K562 (cell line): Measurements from ENCODE around the gene ACHE. TPM values are rescaled to one million over a fixed set of nuclear protein-coding genes. Genes with fewer than 3 reads are reported as not detected.

ENCODE experiments used
- BCOR ChIP-seq: fragments of 450-650 bp; IDR thresholded peaks from 2 replicates; pipeline ENCODE4 v1.6.1; 2016
- CGGBP1 ChIP-seq: fragments of 250-450 bp; sonication (Bioruptor Pico); IDR thresholded peaks from 2 replicates; pipeline ENCODE4 v1.9.0; 2021; ENCODE audit warnings: mild to moderate bottlenecking
- DEAF1 ChIP-seq: fragments of 450-650 bp; formaldehyde crosslinking; IDR thresholded peaks from 2 replicates; pipeline ENCODE4 v1.4.0; 2020; ENCODE audit warnings: mild to moderate bottlenecking, moderate library complexity
- EP300 ChIP-seq: IDR thresholded peaks from 2 replicates; pipeline ENCODE4 v1.6.1; 2012; ENCODE audit warnings: low read length, improper control_type of control experiment
- HLTF ChIP-seq: fragments of 450-650 bp; IDR thresholded peaks from 2 replicates; pipeline ENCODE4 v1.6.1; 2016
- HMGXB4 ChIP-seq: sonication (generic); formaldehyde crosslinking; IDR thresholded peaks from 2 replicates; pipeline ENCODE4 v1.8.1; 2023; ENCODE audit warnings: mild to moderate bottlenecking, missing genetic modification reagents
- KDM1A ChIP-seq, 2 experiments: fragments of 450-650 bp; IDR thresholded peaks; 2 replicates each; pipeline ENCODE4 v1.6.1; 2016; ENCODE audit warnings: mild to moderate bottlenecking in 2 of 2
- L3MBTL2 ChIP-seq: fragments of 450-650 bp; IDR thresholded peaks from 2 replicates; pipeline ENCODE4 v1.6.1; 2016; ENCODE audit warnings: mild to moderate bottlenecking, moderate library complexity
- NCOA2 ChIP-seq, 2 experiments: fragments of 450-650 bp; IDR thresholded peaks; 2 replicates each; pipeline ENCODE4 v1.6.1; 2018; ENCODE audit warnings: mild to moderate bottlenecking in 2 of 2, moderate library complexity in 1 of 2; ENCODE audit not compliant: partially characterized antibody in 2 of 2
- NCOA4 ChIP-seq: fragments of 450-650 bp; IDR thresholded peaks from 2 replicates; pipeline ENCODE4 v1.6.1; 2018; ENCODE audit warnings: mild to moderate bottlenecking; ENCODE audit not compliant: partially characterized antibody
- NR4A1 ChIP-seq, 2 experiments: fragments of 250-450 bp in 1 of 2; fragments of 450-650 bp in 1 of 2; sonication (Bioruptor Pico) in 1 of 2; IDR thresholded peaks; 2 replicates each; pipeline versions ENCODE4 v1.4.0 to v1.6.1; 2016 to 2020; ENCODE audit warnings: mild to moderate bottlenecking in 2 of 2, missing compliant biosample characterization in 1 of 2, missing genetic modification characterization in 1 of 2, moderate library complexity in 1 of 2
- PHF8 ChIP-seq: fragments of 200-600 bp; sonication (generic); IDR thresholded peaks from 2 replicates; pipeline ENCODE4 v1.6.1; 2012; ENCODE audit warnings: mixed run types, mild to moderate bottlenecking, inconsistent platforms, low read length, moderate library complexity, borderline replicate concordance
- POU5F1 ChIP-seq: fragments of 150-350 bp; IDR thresholded peaks from 2 replicates; pipeline ENCODE4 v1.6.1; 2014; ENCODE audit warnings: borderline replicate concordance, low read length, low read depth, mild to moderate bottlenecking; ENCODE audit not compliant: partially characterized antibody
- PRMT5 ChIP-seq: sonication (generic); formaldehyde crosslinking; IDR thresholded peaks from 2 replicates; pipeline ENCODE4 v1.5.0; 2020; ENCODE audit warnings: missing genetic modification reagents
- PYGO2 ChIP-seq: fragments of 450-650 bp; IDR thresholded peaks from 2 replicates; pipeline ENCODE4 v1.6.1; 2016; ENCODE audit warnings: mild to moderate bottlenecking, missing genetic modification characterization, moderate library complexity, missing compliant biosample characterization
- RCOR1 ChIP-seq, 2 experiments: IDR thresholded peaks; 2 replicates each; pipeline ENCODE4 v1.6.1; 2012; ENCODE audit warnings: low read depth in 2 of 2, low read length in 2 of 2, borderline replicate concordance in 1 of 2, improper control_type of control experiment in 1 of 2
- SMARCA5 ChIP-seq: fragments of 450-650 bp; IDR thresholded peaks from 2 replicates; pipeline ENCODE4 v1.6.1; 2016
- SRSF9 ChIP-seq: fragments of 200-400 bp; formaldehyde crosslinking; IDR thresholded peaks from 2 replicates; pipeline ENCODE4 v1.6.1; 2017; ENCODE audit warnings: low read depth, low read length, borderline replicate concordance
- TEAD4 ChIP-seq, 2 experiments: sonication (generic) in 1 of 2; formaldehyde crosslinking in 1 of 2; IDR thresholded peaks; 2 replicates each; pipeline versions ENCODE4 v1.6.1 to v1.8.0; 2012 to 2022; ENCODE audit warnings: borderline replicate concordance in 1 of 2, inconsistent platforms in 1 of 2, low read length in 1 of 2, mild to moderate bottlenecking in 1 of 2, missing genetic modification reagents in 1 of 2
- USF1 ChIP-seq: sonication (generic); formaldehyde crosslinking; IDR thresholded peaks from 2 replicates; pipeline ENCODE4 v1.9.0; 2022; ENCODE audit warnings: mild to moderate bottlenecking, missing genetic modification reagents
- ZNF518B ChIP-seq: fragments of 250-450 bp; sonication (Bioruptor Pico); IDR thresholded peaks from 2 replicates; pipeline ENCODE4 v1.5.0; 2021; ENCODE audit warnings: mild to moderate bottlenecking, moderate library complexity
- ZNF695 ChIP-seq: fragments of 450-650 bp; formaldehyde crosslinking; IDR thresholded peaks from 2 replicates; pipeline ENCODE4 v1.4.0; 2020; ENCODE audit warnings: mild to moderate bottlenecking, moderate library complexity
- polyA plus RNA-seq, 8 experiments: library from polyadenylated mRNA; depleted of rRNA in 4 of 8; stranded (reverse) in 5 of 8; unstranded in 3 of 8; fragments of >200 nt; fragmentation: Nextera tagmentation in 2 of 8; fragmentation: Illumina TruSeq in 1 of 8; extraction: Ambion mirVana in 2 of 8; extraction: Trizol in 1 of 8; gene quantifications; 2 replicates each; pipeline versions ENCODE4 v1.2.1 to v1.2.3, GENCODE V29; 2011 to 2014; ENCODE audit warnings: inconsistent platforms in 1 of 8, missing spikeins in 1 of 8
- total RNA-seq, 7 experiments: library from RNA; depleted of rRNA in 6 of 7; stranded (reverse); fragments of >200 nt in 6 of 7; fragmentation: Illumina TruSeq in 2 of 7; extraction: Trizol in 2 of 7; gene quantifications; 2 replicates each; pipeline versions ENCODE4 v1.2.1 to v1.2.3, GENCODE V29; 2011 to 2021; ENCODE audit warnings: low replicate concordance in 1 of 7

Gene ACHE
- total and polyA plus RNA-seq, 9 of the 15 experiments (the other 6 are each of a cell fraction or from before 2014, with no cell fraction given), result 0.04 to 8.8 (median 1.9) TPM

GRCh38 chr7:100899432-100899831 is 3.7 kb upstream of the ACHE start (continued):
- TF ChIP-seq PHF8, result no peak
- TF ChIP-seq SMARCA5, result peak; percentile 47; the same call in 1 of the 2 replicates
- no peak for TF ChIP-seq DEAF1 (CRISPR knock-in tag)
- no peak for TF ChIP-seq RCOR1 (IDR thresholded peaks at IDR 0.05; ENCODE audit: borderline replicate concordance in 1 of 2, low read depth in 2 of 2, low read length in 2 of 2)
- TF ChIP-seq NR4A1 (CRISPR knock-in tag; IDR thresholded peaks at IDR 0.05), result no peak
- no peak for TF ChIP-seq NR4A1 (tag; IDR thresholded peaks at IDR 0.05)
- TF ChIP-seq CGGBP1 (CRISPR knock-in tag), result no peak
- TF ChIP-seq POU5F1, result no peak
- TF ChIP-seq ZNF695 (CRISPR knock-in tag), result no peak
- TF ChIP-seq NCOA2 (IDR thresholded peaks at IDR 0.05; ENCODE audit: partially characterized antibody in 2 of 2), result no peak
- no peak for TF ChIP-seq ZNF518B
- no peak for TF ChIP-seq SRSF9
- TF ChIP-seq HMGXB4 (CRISPR knock-in tag), result no peak
- TF ChIP-seq EP300, result no peak
- TF ChIP-seq KDM1A (IDR thresholded peaks at IDR 0.05), result 0 out of 4 replicates have a peak, but pooled peaks have one; percentile 17 to 18
- no peak for TF ChIP-seq L3MBTL2
- TF ChIP-seq HLTF, result peak; percentile 91
- peak; percentile 12; the same call in 1 of the 2 replicates for TF ChIP-seq TEAD4 (IDR thresholded peaks at IDR 0.05; ENCODE audit: low read length)
- no peak for TF ChIP-seq TEAD4 (CRISPR knock-in tag; IDR thresholded peaks at IDR 0.05; ENCODE audit: borderline replicate concordance)
- no peak for TF ChIP-seq PRMT5 (CRISPR knock-in tag)
- TF ChIP-seq BCOR, result peak; percentile 70
- no peak for TF ChIP-seq PYGO2 (tag)
- TF ChIP-seq NCOA4, result no peak
- TF ChIP-seq USF1 (CRISPR knock-in tag), result peak; percentile 32; the same call in 1 of the 2 replicates
